Stimulated activated CD8-positive, alpha-beta memory T cell treated with anti-CD3 and anti-CD28 coated beads, Interleukin-7, amount 100 ng/mL, for 4 hours (primary cell): ENCODE measurements around the gene MPHOSPH9.

Source experiments
- DNase-seq, 2 donors: peaks; one replicate each; pipeline ENCODE4 v3.0.0-alpha.2; 2020; ENCODE audit warnings: low read depth in 2 of 2

MPHOSPH9 gene, protein sequence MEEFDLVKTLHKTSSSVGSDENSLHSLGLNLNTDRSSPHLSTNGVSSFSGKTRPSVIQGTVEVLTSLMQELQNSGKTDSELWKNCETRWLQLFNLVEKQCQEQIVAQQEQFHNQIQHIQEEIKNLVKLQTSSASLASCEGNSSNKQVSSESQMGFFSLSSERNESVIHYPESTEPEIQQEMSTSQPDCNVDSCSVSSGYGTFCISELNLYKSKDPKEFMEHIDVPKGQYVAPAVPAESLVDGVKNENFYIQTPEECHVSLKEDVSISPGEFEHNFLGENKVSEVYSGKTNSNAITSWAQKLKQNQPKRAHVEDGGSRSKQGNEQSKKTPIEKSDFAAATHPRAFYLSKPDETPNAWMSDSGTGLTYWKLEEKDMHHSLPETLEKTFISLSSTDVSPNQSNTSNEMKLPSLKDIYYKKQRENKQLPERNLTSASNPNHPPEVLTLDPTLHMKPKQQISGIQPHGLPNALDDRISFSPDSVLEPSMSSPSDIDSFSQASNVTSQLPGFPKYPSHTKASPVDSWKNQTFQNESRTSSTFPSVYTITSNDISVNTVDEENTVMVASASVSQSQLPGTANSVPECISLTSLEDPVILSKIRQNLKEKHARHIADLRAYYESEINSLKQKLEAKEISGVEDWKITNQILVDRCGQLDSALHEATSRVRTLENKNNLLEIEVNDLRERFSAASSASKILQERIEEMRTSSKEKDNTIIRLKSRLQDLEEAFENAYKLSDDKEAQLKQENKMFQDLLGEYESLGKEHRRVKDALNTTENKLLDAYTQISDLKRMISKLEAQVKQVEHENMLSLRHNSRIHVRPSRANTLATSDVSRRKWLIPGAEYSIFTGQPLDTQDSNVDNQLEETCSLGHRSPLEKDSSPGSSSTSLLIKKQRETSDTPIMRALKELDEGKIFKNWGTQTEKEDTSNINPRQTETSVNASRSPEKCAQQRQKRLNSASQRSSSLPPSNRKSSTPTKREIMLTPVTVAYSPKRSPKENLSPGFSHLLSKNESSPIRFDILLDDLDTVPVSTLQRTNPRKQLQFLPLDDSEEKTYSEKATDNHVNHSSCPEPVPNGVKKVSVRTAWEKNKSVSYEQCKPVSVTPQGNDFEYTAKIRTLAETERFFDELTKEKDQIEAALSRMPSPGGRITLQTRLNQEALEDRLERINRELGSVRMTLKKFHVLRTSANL

DNA sequence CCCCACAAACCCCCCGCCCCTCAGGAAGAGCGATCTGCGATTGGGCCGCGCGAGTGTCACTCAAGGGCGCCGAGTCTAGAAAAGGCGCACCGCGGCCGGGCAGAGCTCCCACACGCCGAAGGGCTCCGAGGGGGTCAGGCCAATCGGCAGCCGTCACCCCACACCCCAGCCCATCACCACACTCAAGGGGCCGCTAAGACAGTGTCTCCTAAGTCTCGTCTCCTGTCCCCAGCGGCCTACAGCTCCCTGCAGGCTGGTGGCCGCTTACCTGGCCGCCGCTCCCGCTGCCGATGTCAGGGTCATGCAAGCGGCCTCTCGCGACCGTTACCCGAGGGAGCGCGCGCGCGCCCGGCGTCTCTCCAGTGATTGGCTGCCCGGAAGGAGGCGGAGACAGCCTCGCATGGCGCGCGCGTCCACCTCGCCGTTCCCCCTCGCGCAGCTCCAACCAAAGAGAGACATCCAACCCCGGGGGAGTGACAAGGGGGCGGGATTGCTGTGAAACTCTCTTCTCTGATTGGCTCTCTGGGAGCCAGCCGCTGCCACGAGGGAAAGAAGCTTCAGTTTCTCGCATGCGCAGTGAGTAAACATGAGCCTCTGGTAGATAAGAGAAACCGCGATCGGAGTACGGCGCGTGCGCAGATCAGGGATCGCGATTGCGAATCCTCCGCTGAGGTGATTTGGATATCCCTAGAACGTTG lies at the start of gene MPHOSPH9, which contains the start of gene MTRFR:
Gene MPHOSPH9 (minus strand): TSS at position 335 of the 698 bp plus-strand sequence. CDS start 2,777 bp downstream, outside the sequence.
Gene MTRFR (plus strand): TSS at position 630 of the 698 bp plus-strand sequence. CDS start 20,239 bp downstream, outside the sequence.
- DNase-seq, result peak; percentile 98 to 99

- DNase-seq, result no peak
These were observed 49.2 kb upstream of the MPHOSPH9 start for GRCh38 chr12:123282111-123282510.

DNA sequence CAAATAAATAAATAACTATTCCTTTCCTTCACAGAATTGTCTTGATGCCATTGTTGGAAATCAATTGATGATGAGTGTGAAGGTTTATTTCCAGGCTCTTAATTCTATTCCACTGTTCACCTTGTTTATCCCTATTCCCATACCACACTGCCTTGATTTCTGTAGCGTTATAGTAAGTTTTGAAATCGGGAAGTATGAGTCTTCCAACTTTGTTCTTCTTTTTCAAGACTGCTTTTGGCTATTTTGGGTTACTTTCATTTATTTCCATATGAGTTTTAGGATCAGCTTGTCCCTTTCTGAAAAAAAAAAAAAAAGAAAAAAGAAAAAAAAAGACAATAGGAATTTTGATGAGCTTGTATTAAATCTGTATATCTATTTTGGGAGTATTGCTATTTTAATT lies 48.0 kb upstream of the MPHOSPH9 start:
- DNase-seq, result no peak

- DNase-seq, result no peak
These were observed 45.2 kb upstream of the MPHOSPH9 start for GRCh38 chr12:123278101-123278627.

DNA sequence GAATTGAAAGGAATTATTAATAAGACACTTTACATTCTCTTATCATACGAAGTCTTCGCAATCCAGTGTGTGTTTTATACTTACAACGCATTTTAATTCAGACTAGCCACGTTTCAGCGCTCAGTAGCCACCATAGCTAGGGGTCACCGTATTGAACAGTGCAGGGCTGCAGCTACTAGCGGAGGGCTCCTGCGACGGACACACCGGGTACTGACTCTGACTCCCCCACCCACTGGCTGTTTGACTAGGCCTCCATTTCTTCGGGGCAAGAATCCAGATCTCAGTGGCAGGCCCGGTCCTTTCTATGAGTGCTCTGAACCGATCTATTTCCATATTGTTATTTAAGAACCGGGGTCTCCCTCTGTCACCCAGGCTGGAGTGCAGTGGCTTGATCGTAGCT lies 40.2 kb upstream of the MPHOSPH9 start:
- DNase-seq, result no peak

GRCh38 chr12:123271001-123271668 lies 38.2 kb upstream of the MPHOSPH9 start:
- DNase-seq, result peak; percentile 48 to 65

- DNase-seq, result no peak
These were observed 37.5 kb upstream of the MPHOSPH9 start for GRCh38 chr12:123270214-123271000.

DNA sequence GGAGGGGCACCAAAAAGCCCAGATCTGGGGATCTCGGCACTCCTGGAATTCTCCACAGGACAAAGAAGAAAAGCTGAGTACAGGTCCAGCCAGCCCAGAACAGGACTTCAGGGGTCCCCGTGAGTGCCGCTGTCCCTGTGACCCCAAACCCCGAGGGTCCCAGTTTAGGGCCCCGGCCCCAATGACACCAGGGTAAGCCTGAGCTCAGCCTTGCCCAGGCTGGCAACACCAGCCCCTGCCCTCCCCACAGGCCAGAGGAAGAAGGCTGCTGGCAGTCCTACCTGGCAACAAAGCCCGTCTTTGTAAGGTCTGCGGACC lies 36.9 kb upstream of the MPHOSPH9 start:
- no peak for DNase-seq

- no peak for DNase-seq
These were observed 36.5 kb upstream of the MPHOSPH9 start for GRCh38 chr12:123269395-123269892.

GRCh38 chr12:123268850-123269249 lies 35.9 kb upstream of the MPHOSPH9 start:
- no peak for DNase-seq

GRCh38 chr12:123267991-123268843 lies 35.3 kb upstream of the MPHOSPH9 start:
- no peak for DNase-seq

DNA sequence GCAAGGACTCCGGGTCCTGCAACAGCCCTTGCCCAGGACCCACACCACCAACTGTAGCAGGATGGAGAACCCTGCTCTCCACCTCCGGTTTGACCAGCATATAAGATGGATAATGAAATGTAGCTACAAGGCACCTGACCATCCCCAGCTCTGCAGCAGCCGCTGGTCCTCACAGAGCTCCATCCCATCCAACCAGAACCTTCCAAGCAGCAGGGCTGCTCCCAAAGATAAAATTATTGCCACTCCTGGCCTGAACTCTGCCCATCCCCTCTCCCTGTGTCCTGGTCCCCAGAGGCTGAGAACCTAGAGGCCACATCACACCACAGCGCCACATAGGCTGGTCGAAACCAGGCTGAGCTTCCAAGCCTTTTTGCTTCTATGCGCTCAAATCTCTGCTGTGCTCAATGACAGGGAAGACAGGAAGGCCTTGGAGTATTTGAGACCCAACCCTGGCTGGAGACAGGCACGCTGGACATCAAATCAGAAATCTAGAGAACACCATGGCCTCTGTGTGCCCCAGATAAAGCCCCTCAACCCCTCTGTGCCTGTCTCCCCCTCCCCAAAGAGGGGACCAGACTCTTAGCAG lies 34.5 kb upstream of the MPHOSPH9 start:
- DNase-seq, result no peak

- DNase-seq, result no peak
These were observed 33.8 kb upstream of the MPHOSPH9 start for GRCh38 chr12:123266679-123267277.

DNA sequence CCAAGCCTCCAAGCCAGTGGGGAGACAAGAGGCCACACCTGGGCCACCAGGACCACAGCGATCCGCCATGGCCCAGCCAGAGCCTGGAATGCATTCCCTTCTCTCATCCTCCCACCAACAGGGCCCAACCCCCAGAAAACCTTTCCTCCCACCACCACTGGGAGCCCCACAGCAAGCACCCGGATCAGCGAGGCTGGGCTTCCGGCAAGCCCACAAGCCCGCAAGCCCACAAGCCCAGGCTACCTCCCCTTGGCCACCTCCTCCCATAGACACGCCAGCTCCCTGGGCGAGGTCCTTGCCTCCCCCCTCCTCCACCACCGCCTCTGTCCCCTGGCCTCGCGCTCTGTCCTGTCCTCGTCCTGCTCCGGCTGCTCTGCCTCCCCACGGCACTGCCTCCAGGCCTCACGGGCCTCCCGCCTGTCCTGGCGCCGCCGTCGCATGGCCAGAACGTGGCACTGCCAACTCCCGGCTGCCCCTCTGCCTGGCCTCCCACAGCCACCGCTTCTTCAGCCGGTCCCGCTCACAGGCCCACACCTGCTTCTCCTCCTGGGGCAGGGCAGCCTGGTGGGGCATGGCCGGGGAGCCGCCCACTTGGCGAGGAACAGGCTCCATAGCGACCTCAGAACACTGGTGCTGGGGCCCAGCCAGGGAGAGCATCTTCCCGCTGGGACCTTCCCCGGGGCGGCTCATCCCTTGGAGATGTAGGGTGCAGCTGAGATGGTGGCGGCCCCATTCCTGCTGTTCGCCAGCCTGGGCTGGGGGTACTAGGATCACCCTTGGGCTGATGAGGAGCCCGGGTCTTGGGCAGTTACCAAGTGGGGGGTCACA lies 33.1 kb upstream of the MPHOSPH9 start:
- DNase-seq, result no peak

DNA sequence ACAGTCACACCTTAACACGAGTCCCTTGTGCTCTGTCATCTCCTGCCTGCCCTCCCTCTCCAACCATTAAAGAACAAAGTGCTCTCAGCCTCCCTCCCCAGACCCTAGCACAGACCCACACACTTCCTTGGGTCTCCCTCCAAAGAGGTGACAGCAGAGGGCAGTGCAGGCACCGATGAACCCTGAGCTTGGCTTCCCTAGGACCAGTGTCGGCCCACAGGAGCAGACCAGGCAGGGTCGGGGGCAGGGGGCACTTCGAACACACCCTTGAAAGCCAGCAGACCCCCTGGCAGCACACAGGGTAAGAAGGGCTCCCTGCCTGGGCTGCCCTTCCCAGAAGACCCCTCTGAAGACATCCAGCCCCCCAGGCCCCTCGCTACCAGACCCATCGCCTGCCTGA lies 31.7 kb upstream of the MPHOSPH9 start:
- no peak for DNase-seq

DNA sequence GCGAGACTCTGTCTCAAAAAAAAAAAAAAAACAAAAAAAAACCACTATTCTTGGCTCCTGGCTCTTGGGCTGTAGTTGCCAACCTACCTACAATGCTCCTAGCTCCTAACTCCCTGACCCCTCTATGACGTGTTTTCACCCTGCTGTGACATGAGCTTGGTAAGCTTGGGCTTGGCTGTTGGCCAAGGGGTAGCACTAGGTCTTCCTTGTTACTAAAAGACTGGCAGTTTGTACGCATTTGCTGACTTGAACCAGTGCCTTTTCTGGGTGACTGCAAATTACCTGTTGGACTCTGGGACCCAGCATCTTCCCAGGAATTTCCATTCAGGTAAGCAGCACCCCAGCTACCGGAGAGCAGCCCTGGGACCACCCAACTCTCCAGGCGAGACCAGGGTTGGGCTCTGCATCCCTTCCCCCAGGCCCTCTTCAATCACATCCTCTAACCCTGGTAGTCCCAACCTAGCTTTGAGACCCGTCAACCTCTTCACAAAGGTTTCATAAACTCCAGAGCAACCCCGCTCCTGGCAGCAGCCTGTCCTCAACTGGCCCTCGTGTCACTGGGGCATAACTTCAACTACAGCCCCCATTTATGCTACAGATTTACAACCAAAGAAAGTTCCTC lies 30.4 kb upstream of the MPHOSPH9 start:
- DNase-seq, result no peak

DNA sequence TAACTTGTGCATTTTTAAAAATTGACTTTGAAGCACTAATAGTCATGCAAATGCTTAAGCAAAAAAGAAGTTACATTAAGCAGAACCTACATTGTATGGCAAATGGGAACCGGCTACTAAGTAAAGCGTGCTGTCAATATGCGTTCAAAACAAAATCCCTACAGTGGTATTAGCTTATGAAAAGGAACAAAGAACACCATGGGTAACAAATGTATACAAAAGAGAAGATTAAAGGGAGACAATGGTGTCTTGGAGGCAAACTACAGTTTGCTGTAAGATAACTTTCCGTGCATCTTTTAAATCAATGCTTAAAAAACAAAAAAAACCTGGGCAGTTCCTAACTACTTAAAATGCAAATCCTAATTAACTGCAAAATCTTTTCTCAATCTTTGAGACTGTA lies 28.3 kb upstream of the MPHOSPH9 start:
- no peak for DNase-seq
